Right atrium auricular region (tissue), 2 donors: Measurements from ENCODE around the gene PLEKHH2. TPM values are rescaled to one million over a fixed set of nuclear protein-coding genes. Genes with fewer than 3 reads are reported as not detected.

Source experiments
- DNase-seq: peaks from one replicate; pipeline ENCODE4 v3.0.0-alpha.2; 2019; ENCODE audit warnings: low spot score
- H3K27ac ChIP-seq, 2 donors: fragments of 200-600 bp; sonication (generic); 1 replicate in 1 of 2; 2 replicates in 1 of 2; pipeline ENCODE4 v1.5.1; 2016 to 2019
- H3K27me3 ChIP-seq, 2 donors: fragments of 200-600 bp; sonication (generic); one replicate each; pipeline versions ENCODE4 v1.5.1 to v1.6.0; 2017 to 2019
- H3K36me3 ChIP-seq: fragments of 200-600 bp; sonication (generic); one replicate; pipeline ENCODE4 v1.5.1; 2016
- H3K4me1 ChIP-seq, 2 donors: fragments of 200-600 bp; sonication (generic); one replicate each; pipeline versions ENCODE4 v1.5.1 to v1.6.0; 2017 to 2019
- H3K4me3 ChIP-seq, 2 donors: fragments of 200-600 bp; sonication (generic); 1 replicate in 1 of 2; 2 replicates in 1 of 2; pipeline ENCODE4 v1.5.1; 2017 to 2019; ENCODE audit warnings: mild to moderate bottlenecking in 1 of 2, moderate library complexity in 1 of 2
- H3K9me3 ChIP-seq, 2 donors: fragments of 200-600 bp; sonication (generic); one replicate each; pipeline ENCODE4 v1.5.1; 2019
- total RNA-seq, 2 donors: library from RNA; depleted of rRNA; stranded (reverse); fragments of >200 nt; gene quantifications; one replicate each; pipeline ENCODE4 v1.1.0, GENCODE V29; 2016
- TF ChIP-seq, protein P1 (sequence below), 2 donors: fragments of 200-600 bp; sonication (generic); IDR thresholded peaks; one replicate each; pipeline ENCODE4 v1.5.1; 2019; ENCODE audit warnings: antibody characterized with exemption in 2 of 2

Gene PLEKHH2
- total RNA-seq, 2 donors from 2014 or later = 4.7 to 4.8 TPM

DNA sequence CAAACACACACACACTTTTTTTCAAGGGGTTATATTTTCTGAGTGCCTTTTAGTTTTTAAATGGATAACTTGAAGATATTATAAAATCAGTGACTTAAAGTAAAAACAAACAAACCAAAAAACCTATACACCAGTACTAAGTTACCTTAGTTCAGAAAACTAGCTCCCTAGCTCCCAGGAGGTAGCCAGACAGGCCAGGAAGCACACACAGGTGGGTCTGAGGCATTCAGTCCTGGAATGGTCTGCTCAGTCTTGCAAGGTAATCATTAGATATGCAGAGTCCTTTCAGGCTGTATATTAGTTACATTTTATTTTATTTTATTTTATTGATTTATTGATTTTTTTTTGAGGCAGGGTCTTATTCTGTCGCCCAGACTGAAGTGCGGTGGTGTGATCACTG, 126.0 kb downstream of the PLEKHH2 start:
- Histone ChIP-seq H3K27ac (no peak overlapping the region), H3K4me1 (peaks cover 0 to 6% of the 10 kb centered on the region in 2 donors), H3K27me3 (no peaks in the 10 kb centered on the region), H3K9me3 (no peaks in the 10 kb centered on the region), H3K36me3 (no peaks in the 10 kb centered on the region), H3K4me3 (no peak overlapping the region)
- DNase-seq = no peak
- TF ChIP-seq, protein P1, sequence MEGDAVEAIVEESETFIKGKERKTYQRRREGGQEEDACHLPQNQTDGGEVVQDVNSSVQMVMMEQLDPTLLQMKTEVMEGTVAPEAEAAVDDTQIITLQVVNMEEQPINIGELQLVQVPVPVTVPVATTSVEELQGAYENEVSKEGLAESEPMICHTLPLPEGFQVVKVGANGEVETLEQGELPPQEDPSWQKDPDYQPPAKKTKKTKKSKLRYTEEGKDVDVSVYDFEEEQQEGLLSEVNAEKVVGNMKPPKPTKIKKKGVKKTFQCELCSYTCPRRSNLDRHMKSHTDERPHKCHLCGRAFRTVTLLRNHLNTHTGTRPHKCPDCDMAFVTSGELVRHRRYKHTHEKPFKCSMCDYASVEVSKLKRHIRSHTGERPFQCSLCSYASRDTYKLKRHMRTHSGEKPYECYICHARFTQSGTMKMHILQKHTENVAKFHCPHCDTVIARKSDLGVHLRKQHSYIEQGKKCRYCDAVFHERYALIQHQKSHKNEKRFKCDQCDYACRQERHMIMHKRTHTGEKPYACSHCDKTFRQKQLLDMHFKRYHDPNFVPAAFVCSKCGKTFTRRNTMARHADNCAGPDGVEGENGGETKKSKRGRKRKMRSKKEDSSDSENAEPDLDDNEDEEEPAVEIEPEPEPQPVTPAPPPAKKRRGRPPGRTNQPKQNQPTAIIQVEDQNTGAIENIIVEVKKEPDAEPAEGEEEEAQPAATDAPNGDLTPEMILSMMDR (IDR thresholded peaks at IDR 0.05) = no peak

DNA sequence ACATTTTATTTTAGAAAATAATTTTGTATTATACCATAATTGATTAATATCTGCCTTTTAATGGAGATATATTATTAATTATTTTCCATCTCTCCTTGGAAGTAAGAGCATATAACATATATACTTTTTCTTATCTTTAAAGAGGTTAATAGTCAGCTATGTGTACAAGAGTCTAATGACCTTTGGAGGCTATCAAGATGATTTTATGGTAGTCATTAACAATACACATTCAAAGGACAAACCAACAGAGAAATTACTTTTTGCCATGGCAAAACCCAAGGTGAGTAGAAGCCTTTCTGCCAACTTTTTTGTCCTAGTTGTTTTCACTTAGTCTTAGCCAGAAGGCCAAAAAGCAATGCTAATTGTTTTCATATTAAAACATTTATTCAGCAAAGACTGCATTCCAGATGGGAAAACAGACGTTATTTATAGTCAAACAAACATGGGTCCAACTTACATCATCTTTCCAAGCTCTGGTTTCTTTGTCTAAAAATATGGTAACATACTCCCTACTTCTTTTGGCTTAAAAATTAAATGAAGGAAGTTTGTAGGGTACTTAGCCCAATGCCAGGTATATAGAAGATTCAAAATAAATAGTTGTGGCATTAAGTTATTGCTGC, 127.1 kb downstream of the PLEKHH2 start:
- DNase-seq = no peak
- Histone ChIP-seq H3K27me3 (no peaks in the 10 kb centered on the region), H3K4me1 (peaks cover 0 to 3% of the 10 kb centered on the region in 2 donors), H3K27ac (no peak overlapping the region), H3K9me3 (no peaks in the 10 kb centered on the region), H3K36me3 (no peaks in the 10 kb centered on the region), H3K4me3 (no peak overlapping the region)
- TF ChIP-seq, protein P1 (IDR thresholded peaks at IDR 0.05) = no peak

DNA sequence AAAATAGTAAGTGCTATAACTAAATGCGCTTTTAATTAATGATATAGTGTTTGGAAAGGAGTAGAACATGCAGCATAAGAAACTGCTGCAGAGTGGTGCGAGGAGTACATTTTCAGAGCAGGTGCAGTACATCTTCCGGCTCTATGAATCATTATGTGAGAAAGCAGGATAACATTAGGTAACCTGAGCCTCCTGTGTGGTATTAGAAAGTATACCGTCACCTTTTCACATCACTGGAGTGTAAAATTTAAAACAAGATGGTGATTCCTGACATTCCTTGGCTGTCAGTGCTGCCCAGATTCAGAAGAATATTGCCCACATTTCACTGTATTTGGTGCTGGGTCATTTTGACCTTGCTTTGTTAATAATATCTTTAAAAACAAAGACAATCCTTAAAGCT, 128.9 kb downstream of the PLEKHH2 start:
- Histone ChIP-seq H3K27me3 (no peaks in the 10 kb centered on the region), H3K9me3 (no peaks in the 10 kb centered on the region), H3K27ac (no peak overlapping the region), H3K36me3 (no peaks in the 10 kb centered on the region), H3K4me1 (no peaks in the 10 kb centered on the region), H3K4me3 (no peak overlapping the region)
- DNase-seq = no peak
- TF ChIP-seq, protein P1 (IDR thresholded peaks at IDR 0.05) = no peak

DNA sequence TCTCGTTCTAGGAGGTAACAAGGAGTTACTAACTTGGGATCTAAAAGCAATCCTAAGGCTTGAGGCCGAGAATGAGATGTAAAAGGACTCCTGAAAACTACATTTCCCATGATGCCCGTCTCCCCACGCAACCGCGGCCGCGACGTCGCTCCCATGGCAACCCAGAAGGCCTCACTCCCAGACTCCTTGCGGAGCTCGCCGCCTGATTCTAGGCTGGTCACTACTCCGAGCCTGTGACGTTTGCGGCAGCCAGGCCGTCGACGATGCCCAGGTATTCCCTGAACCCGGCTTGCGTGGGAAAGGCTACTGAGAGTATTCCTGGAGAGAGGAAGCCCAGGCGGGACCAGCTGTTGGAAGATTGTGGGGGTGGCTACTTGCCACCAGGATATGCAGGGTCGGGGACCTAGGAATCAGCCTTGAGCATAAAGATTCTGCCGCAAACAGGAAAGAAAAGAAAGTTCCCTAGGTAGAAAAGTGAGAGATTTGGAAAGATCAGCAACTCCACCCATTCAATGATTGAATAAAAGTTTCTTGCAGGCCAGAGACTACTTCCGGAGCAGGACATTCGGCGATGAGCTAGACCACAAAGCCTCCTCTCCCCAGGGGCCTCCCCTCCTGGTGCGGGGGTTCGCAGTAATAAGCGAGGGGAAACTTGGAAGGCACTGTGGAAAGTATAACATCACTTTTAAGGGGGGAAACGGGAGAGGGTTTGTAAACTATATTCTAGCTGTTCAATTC, 137.0 kb downstream of the PLEKHH2 start, which contains the start of gene DYNC2LI1:
TSS of gene DYNC2LI1 (plus strand) at position 164 of the 738 bp plus-strand sequence. CDS start at position 264, 100 bp downstream.
- no peaks in the 10 kb centered on the region for H3K9me3 ChIP-seq
- no peaks in the 10 kb centered on the region for H3K36me3 ChIP-seq
- no peaks in the 10 kb centered on the region for H3K4me1 ChIP-seq
- H3K27ac ChIP-seq = peak within 1 kb of the TSS; percentile 87 to 89
- H3K27me3 ChIP-seq = no peaks in the 10 kb centered on the region
- TF ChIP-seq, protein P1 (IDR thresholded peaks at IDR 0.05) = no peak
- peak; percentile 92 for DNase-seq
- H3K4me3 ChIP-seq = peak within 1 kb of the TSS; percentile 69 to 76

- Histone ChIP-seq H3K36me3 (no peaks in the 10 kb centered on the region), H3K4me3 (peak overlapping the region; percentile 69 to 76), H3K27ac (peak overlapping the region; percentile 87 to 89), H3K9me3 (no peaks in the 10 kb centered on the region), H3K27me3 (no peaks in the 10 kb centered on the region), H3K4me1 (no peaks in the 10 kb centered on the region)
- TF ChIP-seq, protein P1 (IDR thresholded peaks at IDR 0.05) = no peak
- no peak for DNase-seq
Measured at GRCh38 chr2:43774617-43775016, 137.6 kb downstream of the PLEKHH2 start.
